HepG2 (cell line): ENCODE measurements around the gene CX3CR1. TPM values are rescaled to one million over a fixed set of nuclear protein-coding genes. Genes with fewer than 3 reads are reported as not detected.

Source experiments
- ARID5B ChIP-seq: IDR thresholded peaks from 2 replicates; pipeline ENCODE4 v1.4.0; 2020; ENCODE audit warnings: mild to moderate bottlenecking, missing genetic modification reagents
- ATRX ChIP-seq: sonication (generic); formaldehyde crosslinking; IDR thresholded peaks from 2 replicates; pipeline ENCODE4 v1.4.0; 2020; ENCODE audit warnings: missing genetic modification reagents, borderline replicate concordance
- ERF ChIP-seq: IDR thresholded peaks from 2 replicates; pipeline ENCODE4 v1.6.1; 2018; ENCODE audit warnings: missing biosample characterization, missing genetic modification reagents
- HMGXB4 ChIP-seq, 2 experiments: sonication (generic) in 1 of 2; formaldehyde crosslinking in 1 of 2; IDR thresholded peaks; 2 replicates each; pipeline versions ENCODE4 v1.4.0 to v1.6.1; 2018 to 2020; ENCODE audit warnings: missing genetic modification reagents in 2 of 2, borderline replicate concordance in 1 of 2, low read depth in 1 of 2, mild to moderate bottlenecking in 1 of 2, missing biosample characterization in 1 of 2
- HOMEZ ChIP-seq: IDR thresholded peaks from 2 replicates; pipeline ENCODE4 v1.6.1; 2016; ENCODE audit warnings: low read depth
- KAT8 ChIP-seq: IDR thresholded peaks from 2 replicates; pipeline ENCODE4 v1.6.1; 2016; ENCODE audit warnings: missing genetic modification reagents, missing compliant biosample characterization
- MAZ ChIP-seq, 2 experiments: sonication (generic) in 1 of 2; formaldehyde crosslinking in 1 of 2; IDR thresholded peaks; 2 replicates each; pipeline versions ENCODE4 v1.5.0 to v1.6.1; 2012 to 2020; ENCODE audit warnings: low read depth in 2 of 2, mild to moderate bottlenecking in 2 of 2, borderline replicate concordance in 1 of 2, improper control_type of control experiment in 1 of 2, low read length in 1 of 2, missing genetic modification reagents in 1 of 2, moderate library complexity in 1 of 2
- POGK ChIP-seq: sonication (generic); formaldehyde crosslinking; conservative IDR thresholded peaks from 2 replicates; pipeline ENCODE4 v1.8.0; 2022; ENCODE audit warnings: mild to moderate bottlenecking, moderate library complexity, missing genetic modification reagents
- SMAD3 ChIP-seq: sonication (generic); formaldehyde crosslinking; IDR thresholded peaks from 2 replicates; pipeline ENCODE4 v1.4.0; 2020; ENCODE audit warnings: missing genetic modification reagents
- SP2 ChIP-seq: sonication (generic); formaldehyde crosslinking; IDR thresholded peaks from 2 replicates; pipeline ENCODE4 v1.5.1; 2020; ENCODE audit warnings: mild to moderate bottlenecking, missing genetic modification reagents
- SP4 ChIP-seq: sonication (generic); formaldehyde crosslinking; IDR thresholded peaks from 2 replicates; pipeline ENCODE4 v1.8.1; 2023; ENCODE audit warnings: mild to moderate bottlenecking, missing genetic modification reagents
- STAT5B ChIP-seq: sonication (generic); formaldehyde crosslinking; IDR thresholded peaks from 2 replicates; pipeline ENCODE4 v1.4.0; 2020; ENCODE audit warnings: missing genetic modification reagents
- THAP11 ChIP-seq: IDR thresholded peaks from 2 replicates; pipeline ENCODE4 v1.6.1; 2016; ENCODE audit warnings: missing biosample characterization, missing genetic modification reagents
- THRA ChIP-seq: sonication (generic); formaldehyde crosslinking; IDR thresholded peaks from 2 replicates; pipeline ENCODE4 v1.4.0; 2020; ENCODE audit warnings: missing genetic modification reagents, borderline replicate concordance
- XRCC5 ChIP-seq: fragments of 200-400 bp; formaldehyde crosslinking; optimal IDR thresholded peaks from 2 replicates; pipeline ENCODE3; 2017; ENCODE audit warnings: mild to moderate bottlenecking, low read length
- ZMYM4 ChIP-seq: sonication (generic); formaldehyde crosslinking; IDR thresholded peaks from 2 replicates; pipeline ENCODE4 v1.8.1; 2023; ENCODE audit warnings: mild to moderate bottlenecking, missing genetic modification reagents
- ZNF501 ChIP-seq: sonication (generic); formaldehyde crosslinking; IDR thresholded peaks from 2 replicates; pipeline ENCODE4 v1.5.1; 2020; ENCODE audit warnings: mild to moderate bottlenecking, moderate library complexity, missing genetic modification reagents
- ZNF792 ChIP-seq: IDR thresholded peaks from 2 replicates; pipeline ENCODE4 v1.6.1; 2016
- polyA plus RNA-seq, 8 experiments: library from polyadenylated mRNA; depleted of rRNA in 3 of 8; stranded (reverse) in 7 of 8; unstranded in 1 of 8; fragments of >200 nt; fragmentation: Illumina TruSeq in 4 of 8; extraction: Trizol in 4 of 8; gene quantifications; 2 replicates each; pipeline versions ENCODE4 v1.2.1 to v1.2.3, GENCODE V29; 2011 to 2016; ENCODE audit warnings: low read depth in 4 of 8, missing spikeins in 1 of 8, mixed read lengths in 1 of 8; ENCODE audit not compliant: insufficient read depth in 1 of 8
- total RNA-seq, 5 experiments: library from RNA; depleted of rRNA; stranded (reverse); fragments of >200 nt; fragmentation: Illumina TruSeq; extraction: Trizol; gene quantifications; 2 replicates each; pipeline ENCODE4 v1.2.3, GENCODE V29; 2016; ENCODE audit warnings: low read depth in 1 of 5

Gene CX3CR1
- total and polyA plus RNA-seq, 2 of the 13 experiments (the other 11 are each of a cell fraction or from before 2014, with no cell fraction given) = not detected

GRCh38 chr3:39288300-39288808, 8.5 kb upstream of the CX3CR1 start (continued):
- TF ChIP-seq ARID5B (CRISPR knock-in tag) = peak; percentile 57
- 0 out of 2 replicates have a peak, but pooled peaks have one; percentile 46 for TF ChIP-seq HOMEZ (CRISPR knock-in tag)
- peak; percentile 56; the same call in 1 of the 2 replicates for TF ChIP-seq ZNF501 (CRISPR knock-in tag)
- 0 out of 2 replicates have a peak, but pooled peaks have one; percentile 28 for TF ChIP-seq ZNF792 (CRISPR knock-in tag)
- TF ChIP-seq ERF (CRISPR knock-in tag) = peak; percentile 66; the same call in 1 of the 2 replicates
- peak; percentile 66; the same call in 1 of the 2 replicates for TF ChIP-seq ZMYM4
- peak; percentile 65; the same call in 1 of the 2 replicates for TF ChIP-seq SMAD3
- peak; percentile 76 for TF ChIP-seq SP2
- peak; percentile 47; the same call in 1 of the 2 replicates for TF ChIP-seq THAP11 (CRISPR knock-in tag)
- peak; percentile 50 to 84; a peak in 2 of 4 replicates for TF ChIP-seq HMGXB4 (CRISPR knock-in tag; IDR thresholded peaks at IDR 0.05; ENCODE audit: borderline replicate concordance in 1 of 2, low read depth in 1 of 2)
- no peak for TF ChIP-seq ATRX (CRISPR knock-in tag)
- peak; percentile 53; the same call in 1 of the 2 replicates for TF ChIP-seq THRA (CRISPR knock-in tag)
- TF ChIP-seq SP4 (CRISPR knock-in tag) = 0 out of 2 replicates have a peak, but pooled peaks have one; percentile 29
- peak; percentile 50; the same call in 1 of the 2 replicates for TF ChIP-seq MAZ (IDR thresholded peaks at IDR 0.05; ENCODE audit: borderline replicate concordance, low read depth, low read length)
- no peak for TF ChIP-seq MAZ (CRISPR knock-in tag; IDR thresholded peaks at IDR 0.05; ENCODE audit: low read depth)
- 0 out of 2 replicates have a peak, but pooled peaks have one; percentile 16 for TF ChIP-seq KAT8 (CRISPR knock-in tag)
- peak; percentile 84 for TF ChIP-seq XRCC5
- 0 out of 2 replicates have a peak, but pooled peaks have one; percentile 27 for TF ChIP-seq POGK (CRISPR knock-in tag)
- TF ChIP-seq STAT5B (CRISPR knock-in tag) = no peak
